Measurements from ENCODE around the gene MLXIP.

Gene MLXIP

GRCh38 chr12:122042910-122043309, 35.6 kb upstream of the MLXIP start:
- no peaks in the 10 kb centered on the region for H3K4me1 ChIP-seq (ENCODE audit: low read length)
- no peak overlapping the region for H3K27ac ChIP-seq (ENCODE audit: low read length)
- no peaks in the 10 kb centered on the region for H3K36me3 ChIP-seq (replicated peaks; ENCODE audit: insufficient read depth, low read length)
- no peaks in the 10 kb centered on the region for H3K27me3 ChIP-seq (replicated peaks; ENCODE audit: insufficient read depth, low read length)
- no peaks in the 10 kb centered on the region for H3K9me3 ChIP-seq (replicated peaks; ENCODE audit: insufficient read depth, low read length)
- no peaks in the 10 kb centered on the region for H3K79me2 ChIP-seq (ENCODE audit: low read length)
- no peaks in the 10 kb centered on the region for H3K9me2 ChIP-seq (replicated peaks; ENCODE audit: insufficient read depth, low read length)
- H3K4me3 ChIP-seq (ENCODE audit: low read length) = no peak overlapping the region
- TF ChIP-seq CTCF (IDR thresholded peaks at IDR 0.05; ENCODE audit: low read length) (no peak), EZH2phosphoT487 (IDR thresholded peaks at IDR 0.05; ENCODE audit: low read length) (no peak), EZH2 (optimal IDR thresholded peaks at IDR 0.05; ENCODE audit: low read depth, low read length) (no peak)
- no peaks in the 10 kb centered on the region for H4K20me1 ChIP-seq (ENCODE audit: insufficient read depth, low read length)
- no peak overlapping the region for H2AFZ ChIP-seq (ENCODE audit: low read length)
- no peak overlapping the region for H3K9ac ChIP-seq (ENCODE audit: low read length)
- no peaks in the 10 kb centered on the region for H3F3A ChIP-seq (ENCODE audit: insufficient read depth, low read length)
- DNase-seq = no peak
- no peak overlapping the region for H3K4me2 ChIP-seq (ENCODE audit: low read depth, low read length)

DNA sequence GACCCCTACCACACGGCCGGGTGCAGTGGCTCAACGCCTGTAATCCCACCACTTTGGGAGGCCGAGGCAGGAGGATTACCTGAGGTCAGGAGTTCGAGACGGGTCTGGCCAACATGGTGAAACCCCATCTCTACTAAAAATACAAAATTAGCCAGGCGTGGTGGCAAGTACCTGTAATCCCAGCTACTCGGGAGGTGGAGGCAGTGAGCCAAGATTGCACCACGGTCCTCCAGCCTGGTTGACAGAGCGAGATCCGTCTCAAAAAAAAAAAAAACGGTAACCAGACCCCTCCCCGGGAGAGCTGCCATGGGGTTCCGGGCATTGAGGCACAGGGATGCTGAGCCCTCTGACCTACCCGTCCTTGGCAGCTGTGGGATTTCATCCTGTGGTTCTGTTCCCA, 35.1 kb upstream of the MLXIP start:
- H4K20me1 ChIP-seq (ENCODE audit: insufficient read depth, low read length) = no peaks in the 10 kb centered on the region
- H3K9me2 ChIP-seq (replicated peaks; ENCODE audit: insufficient read depth, low read length) = no peaks in the 10 kb centered on the region
- no peak overlapping the region for H2AFZ ChIP-seq (ENCODE audit: low read length)
- no peaks in the 10 kb centered on the region for H3K27me3 ChIP-seq (replicated peaks; ENCODE audit: insufficient read depth, low read length)
- no peak for DNase-seq
- H3K4me3 ChIP-seq (ENCODE audit: low read length) = no peak overlapping the region
- TF ChIP-seq CTCF (IDR thresholded peaks at IDR 0.05; ENCODE audit: low read length) (no peak), EZH2 (optimal IDR thresholded peaks at IDR 0.05; ENCODE audit: low read depth, low read length) (no peak), EZH2phosphoT487 (IDR thresholded peaks at IDR 0.05; ENCODE audit: low read length) (no peak)
- no peaks in the 10 kb centered on the region for H3K9me3 ChIP-seq (replicated peaks; ENCODE audit: insufficient read depth, low read length)
- no peak overlapping the region for H3K27ac ChIP-seq (ENCODE audit: low read length)
- no peaks in the 10 kb centered on the region for H3K79me2 ChIP-seq (ENCODE audit: low read length)
- H3K36me3 ChIP-seq (replicated peaks; ENCODE audit: insufficient read depth, low read length) = no peaks in the 10 kb centered on the region
- H3K4me1 ChIP-seq (ENCODE audit: low read length) = no peaks in the 10 kb centered on the region
- no peak overlapping the region for H3K4me2 ChIP-seq (ENCODE audit: low read depth, low read length)
- no peaks in the 10 kb centered on the region for H3F3A ChIP-seq (ENCODE audit: insufficient read depth, low read length)
- no peak overlapping the region for H3K9ac ChIP-seq (ENCODE audit: low read length)

GRCh38 chr12:122045262-122045661, 33.3 kb upstream of the MLXIP start:
- H3K79me2 ChIP-seq (ENCODE audit: low read length) = no peaks in the 10 kb centered on the region
- no peaks in the 10 kb centered on the region for H3K27me3 ChIP-seq (replicated peaks; ENCODE audit: insufficient read depth, low read length)
- H3K9me2 ChIP-seq (replicated peaks; ENCODE audit: insufficient read depth, low read length) = no peaks in the 10 kb centered on the region
- no peaks in the 10 kb centered on the region for H3K9me3 ChIP-seq (replicated peaks; ENCODE audit: insufficient read depth, low read length)
- H3K4me1 ChIP-seq (ENCODE audit: low read length) = no peaks in the 10 kb centered on the region
- TF ChIP-seq EZH2phosphoT487 (IDR thresholded peaks at IDR 0.05; ENCODE audit: low read length) (no peak), EZH2 (optimal IDR thresholded peaks at IDR 0.05; ENCODE audit: low read depth, low read length) (no peak), CTCF (IDR thresholded peaks at IDR 0.05; ENCODE audit: low read length) (no peak)
- H2AFZ ChIP-seq (ENCODE audit: low read length) = no peak overlapping the region
- H4K20me1 ChIP-seq (ENCODE audit: insufficient read depth, low read length) = no peaks in the 10 kb centered on the region
- H3K36me3 ChIP-seq (replicated peaks; ENCODE audit: insufficient read depth, low read length) = no peaks in the 10 kb centered on the region
- DNase-seq = no peak
- H3K4me2 ChIP-seq (ENCODE audit: low read depth, low read length) = no peak overlapping the region
- no peaks in the 10 kb centered on the region for H3F3A ChIP-seq (ENCODE audit: insufficient read depth, low read length)
- H3K4me3 ChIP-seq (ENCODE audit: low read length) = no peak overlapping the region
- H3K27ac ChIP-seq (ENCODE audit: low read length) = no peak overlapping the region
- no peak overlapping the region for H3K9ac ChIP-seq (ENCODE audit: low read length)

Data from MM.1S (cell line).